ENCODE measurements around the gene LPP. TPM values are rescaled to one million over a fixed set of nuclear protein-coding genes. Genes with fewer than 3 reads are reported as not detected.

LPP gene
- total and polyA plus RNA-seq, 2 of the 4 experiments (the other 2 are of a cell fraction) = 16.0 to 130 TPM

- WGBS, 2 experiments (ENCODE audit: extremely low coverage in 2 of 2, insufficient read length in 1 of 2) = no CpG with 5 or more reads among the region's 3 CpGs
- no peak overlapping the region for H3K4me3 ChIP-seq (ENCODE audit: insufficient read depth, low read depth, low read length)
- dilution Hi-C loops (cut with HindIII; ENCODE audit: low sequenced_read_pairs, unreplicated experiment) = no loop called here
- DNase-seq = no peak
- no peak overlapping the region for H3K4ac ChIP-seq (ENCODE audit: low read depth, low read length)
- H3K9ac ChIP-seq (ENCODE audit: low read depth, low read length) = no peak overlapping the region
- no peak overlapping the region for H3K14ac ChIP-seq (replicated peaks; ENCODE audit: low read depth, low read length)
- H4K20me1 ChIP-seq (ENCODE audit: insufficient read depth, low read length) = peaks cover 3% of the 10 kb centered on the region; the same call in 1 of the 2 replicates
- no peak overlapping the region for H2BK5ac ChIP-seq (ENCODE audit: low read depth, low read length, poor library complexity, severe bottlenecking)
- no peak overlapping the region for H4K5ac ChIP-seq (ENCODE audit: low read depth, low read length)
- H3K9me1 ChIP-seq (ENCODE audit: insufficient read depth, low read length) = peaks cover 13% of the 10 kb centered on the region
- POLR2A ChIA-PET (ENCODE audit: unreplicated experiment) = no interaction called here
- intact Hi-C loops (cut with micrococcal nuclease) = no loop called here
- H2AFZ ChIP-seq (replicated peaks; ENCODE audit: low read length, poor library complexity) = no peak overlapping the region
- TF ChIP-seq RFX5 (IDR thresholded peaks at IDR 0.05; ENCODE audit: low read depth, low read length) (no peak), NFE2L2 (IDR thresholded peaks at IDR 0.05; ENCODE audit: low read depth, low read length) (no peak), SMC3 (IDR thresholded peaks at IDR 0.05; ENCODE audit: low read depth, low read length) (no peak), FOS (IDR thresholded peaks at IDR 0.05; ENCODE audit: low read depth, low read length) (no peak), MAZ (IDR thresholded peaks at IDR 0.05; ENCODE audit: borderline replicate concordance, low read depth, low read length) (no peak), MXI1 (IDR thresholded peaks at IDR 0.05; ENCODE audit: borderline replicate concordance, low read depth, low read length) (no peak), CHD1 (IDR thresholded peaks at IDR 0.05; ENCODE audit: low read depth, low read length) (no peak), CTCF (conservative IDR thresholded peaks at IDR 0.05; ENCODE audit: low read depth, low read length) (no peak), BHLHE40 (IDR thresholded peaks at IDR 0.05; ENCODE audit: low read depth, low read length) (no peak)
- TF ChIP-seq, protein P1, sequence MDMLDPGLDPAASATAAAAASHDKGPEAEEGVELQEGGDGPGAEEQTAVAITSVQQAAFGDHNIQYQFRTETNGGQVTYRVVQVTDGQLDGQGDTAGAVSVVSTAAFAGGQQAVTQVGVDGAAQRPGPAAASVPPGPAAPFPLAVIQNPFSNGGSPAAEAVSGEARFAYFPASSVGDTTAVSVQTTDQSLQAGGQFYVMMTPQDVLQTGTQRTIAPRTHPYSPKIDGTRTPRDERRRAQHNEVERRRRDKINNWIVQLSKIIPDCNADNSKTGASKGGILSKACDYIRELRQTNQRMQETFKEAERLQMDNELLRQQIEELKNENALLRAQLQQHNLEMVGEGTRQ (IDR thresholded peaks at IDR 0.05; ENCODE audit: low read depth, low read length) = no peak
- H3K27me3 ChIP-seq (ENCODE audit: control insufficient read depth, insufficient read depth, low read length) = no peaks in the 10 kb centered on the region
- H2BK15ac ChIP-seq (ENCODE audit: low read depth, low read length) = no peak overlapping the region
- ATAC-seq (ENCODE audit: low read depth) = no peak
- in situ Hi-C loops (cut with MboI; ENCODE audit: low sequenced_read_pairs) = no loop called here
- CTCF ChIA-PET = interaction anchor here (0.7 kb wide), 1 partner anchor 426 kb away, joined by 3 read pairs; no protein-coding TSS in a partner anchor
- peaks cover 2% of the 10 kb centered on the region; the same call in 1 of the 2 replicates for H3K4me1 ChIP-seq (ENCODE audit: control insufficient read depth, insufficient read depth, low read length)
- no peak overlapping the region for H2BK120ac ChIP-seq (ENCODE audit: low read depth, low read length)
- H3K36me3 ChIP-seq (ENCODE audit: control insufficient read depth, insufficient read depth, low read length) = peaks cover 20% of the 10 kb centered on the region
- no peak overlapping the region for H3K56ac ChIP-seq (ENCODE audit: extremely low read depth, insufficient read depth, low read length)
- H3K9me3 ChIP-seq (ENCODE audit: control insufficient read depth, insufficient read depth, low read length) = peaks cover 2% of the 10 kb centered on the region; the same call in 1 of the 2 replicates
- no peak overlapping the region for H2BK20ac ChIP-seq (ENCODE audit: low read depth, low read length)
- H3K27ac ChIP-seq (ENCODE audit: insufficient read depth, low read length) = no peak overlapping the region
- H3K4me2 ChIP-seq (ENCODE audit: low read depth, low read length) = no peak overlapping the region
- H4K91ac ChIP-seq (ENCODE audit: insufficient read depth, low read depth, low read length) = no peak overlapping the region
- peaks cover 44 to 52% of the 10 kb centered on the region in 2 experiments for H3K79me1 ChIP-seq (ENCODE audit: low read depth in 1 of 2, low read length in 2 of 2)
- no peak overlapping the region for H2AK5ac ChIP-seq (ENCODE audit: low read depth, low read length)
- no peak overlapping the region for H3K23ac ChIP-seq (ENCODE audit: low read depth, low read length)
- no TSS peak for BruUV-seq (replicated peaks)
- H4K8ac ChIP-seq (ENCODE audit: low read depth in 2 of 2, low read length in 2 of 2) = no peak overlapping the region
- H3K18ac ChIP-seq (ENCODE audit: low read depth, low read length) = no peak overlapping the region
- H2AK9ac ChIP-seq (replicated peaks; ENCODE audit: low read depth, low read length, poor library complexity) = no peak overlapping the region
Observed at GRCh38 chr3:188608401-188608800, 454.4 kb downstream of the LPP start.
